Esophagus muscularis mucosa (tissue), 3 donors: Measurements from ENCODE around the gene OPRL1.

Experiments used
- POLR2A ChIP-seq: fragments of 450-650 bp; IDR thresholded peaks from one replicate; pipeline ENCODE4 v1.6.1; 2017; ENCODE audit warnings: antibody characterized with exemption, moderate library complexity, mild to moderate bottlenecking, low read depth
- POLR2AphosphoS5 ChIP-seq, 2 donors: sonication (generic); formaldehyde crosslinking; IDR thresholded peaks; one replicate each; pipeline ENCODE4 v1.6.1; 2017; ENCODE audit warnings: antibody characterized with exemption in 2 of 2
- TF ChIP-seq, protein P1 (sequence below), 3 experiments: fragments of 200-600 bp in 2 of 3; fragments of 450-650 bp in 1 of 3; sonication (generic) in 2 of 3; IDR thresholded peaks; one replicate each; pipeline ENCODE4 v1.5.1; 2017 to 2019; ENCODE audit warnings: antibody characterized with exemption in 3 of 3, mild to moderate bottlenecking in 2 of 3, moderate library complexity in 1 of 3

- TF ChIP-seq, protein P1, sequence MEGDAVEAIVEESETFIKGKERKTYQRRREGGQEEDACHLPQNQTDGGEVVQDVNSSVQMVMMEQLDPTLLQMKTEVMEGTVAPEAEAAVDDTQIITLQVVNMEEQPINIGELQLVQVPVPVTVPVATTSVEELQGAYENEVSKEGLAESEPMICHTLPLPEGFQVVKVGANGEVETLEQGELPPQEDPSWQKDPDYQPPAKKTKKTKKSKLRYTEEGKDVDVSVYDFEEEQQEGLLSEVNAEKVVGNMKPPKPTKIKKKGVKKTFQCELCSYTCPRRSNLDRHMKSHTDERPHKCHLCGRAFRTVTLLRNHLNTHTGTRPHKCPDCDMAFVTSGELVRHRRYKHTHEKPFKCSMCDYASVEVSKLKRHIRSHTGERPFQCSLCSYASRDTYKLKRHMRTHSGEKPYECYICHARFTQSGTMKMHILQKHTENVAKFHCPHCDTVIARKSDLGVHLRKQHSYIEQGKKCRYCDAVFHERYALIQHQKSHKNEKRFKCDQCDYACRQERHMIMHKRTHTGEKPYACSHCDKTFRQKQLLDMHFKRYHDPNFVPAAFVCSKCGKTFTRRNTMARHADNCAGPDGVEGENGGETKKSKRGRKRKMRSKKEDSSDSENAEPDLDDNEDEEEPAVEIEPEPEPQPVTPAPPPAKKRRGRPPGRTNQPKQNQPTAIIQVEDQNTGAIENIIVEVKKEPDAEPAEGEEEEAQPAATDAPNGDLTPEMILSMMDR (IDR thresholded peaks at IDR 0.05): no peak
- TF ChIP-seq POLR2A (no peak), POLR2AphosphoS5 (IDR thresholded peaks at IDR 0.05) (no peak)
Measured at GRCh38 chr20:64065062-64065973, 14.6 kb upstream of the OPRL1 start.
